ENCODE measurements around the gene BMPER. TPM values are rescaled to one million over a fixed set of nuclear protein-coding genes. Genes with fewer than 3 reads are reported as not detected.

BMPER gene
- total RNA-seq, 4 donors from 2014 or later, result 0.27 to 0.53 (median 0.34) TPM

DNA sequence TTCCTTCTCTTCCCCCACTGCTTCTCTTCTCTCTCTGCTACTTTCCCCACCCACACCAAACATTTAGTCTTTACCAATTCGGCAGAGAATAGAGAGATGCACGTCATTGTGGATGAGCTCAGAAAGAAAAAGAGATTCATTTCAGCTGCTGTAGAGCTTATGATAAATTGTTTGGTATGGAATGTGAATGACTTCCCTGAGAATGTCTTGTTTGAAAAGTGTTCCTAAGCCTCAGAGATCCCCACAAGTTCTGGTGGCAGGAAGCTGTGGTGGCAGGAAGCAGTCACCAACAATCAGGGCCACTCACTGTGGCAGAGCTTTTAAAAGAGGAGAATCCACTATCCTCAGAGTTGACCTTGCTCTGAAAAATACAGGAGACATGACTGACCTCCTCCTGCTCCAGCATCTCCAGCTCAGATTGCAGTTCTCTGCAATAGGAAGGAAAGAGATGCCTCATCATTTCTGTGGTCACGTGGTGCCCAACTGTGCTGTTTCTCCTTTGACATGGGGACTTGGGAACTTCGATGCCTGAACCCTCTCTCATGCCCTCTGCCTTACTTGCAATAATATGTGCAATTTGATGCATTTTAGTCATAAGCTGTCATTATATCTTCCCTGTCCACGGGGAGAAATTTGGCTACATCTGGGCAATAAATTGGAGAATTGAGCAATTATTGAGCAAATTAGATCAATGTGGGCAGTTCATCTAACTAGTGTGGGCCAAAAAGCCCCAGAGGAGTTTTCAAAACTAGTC is 76.5 kb downstream of the BMPER start:
- TF ChIP-seq POLR2A (IDR thresholded peaks at IDR 0.05), result no peak
- DNase-seq (ENCODE audit: low spot score in 2 of 2), result no peak
- intact Hi-C loops (cut with DNase I; ENCODE audit: low total_unique reads), result no loop called here
- WGBS, 2 donors, result 55 to 72% methylated on average over 5 of the region's 5 CpGs
- no peak overlapping the region for H3K4me3 ChIP-seq (ENCODE audit: low read depth, poor library complexity, severe bottlenecking)

- intact Hi-C loops (cut with DNase I; ENCODE audit: low total_unique reads), result no loop called here
- H3K4me3 ChIP-seq (ENCODE audit: low read depth, poor library complexity, severe bottlenecking), result no peak overlapping the region
- TF ChIP-seq, protein P1, sequence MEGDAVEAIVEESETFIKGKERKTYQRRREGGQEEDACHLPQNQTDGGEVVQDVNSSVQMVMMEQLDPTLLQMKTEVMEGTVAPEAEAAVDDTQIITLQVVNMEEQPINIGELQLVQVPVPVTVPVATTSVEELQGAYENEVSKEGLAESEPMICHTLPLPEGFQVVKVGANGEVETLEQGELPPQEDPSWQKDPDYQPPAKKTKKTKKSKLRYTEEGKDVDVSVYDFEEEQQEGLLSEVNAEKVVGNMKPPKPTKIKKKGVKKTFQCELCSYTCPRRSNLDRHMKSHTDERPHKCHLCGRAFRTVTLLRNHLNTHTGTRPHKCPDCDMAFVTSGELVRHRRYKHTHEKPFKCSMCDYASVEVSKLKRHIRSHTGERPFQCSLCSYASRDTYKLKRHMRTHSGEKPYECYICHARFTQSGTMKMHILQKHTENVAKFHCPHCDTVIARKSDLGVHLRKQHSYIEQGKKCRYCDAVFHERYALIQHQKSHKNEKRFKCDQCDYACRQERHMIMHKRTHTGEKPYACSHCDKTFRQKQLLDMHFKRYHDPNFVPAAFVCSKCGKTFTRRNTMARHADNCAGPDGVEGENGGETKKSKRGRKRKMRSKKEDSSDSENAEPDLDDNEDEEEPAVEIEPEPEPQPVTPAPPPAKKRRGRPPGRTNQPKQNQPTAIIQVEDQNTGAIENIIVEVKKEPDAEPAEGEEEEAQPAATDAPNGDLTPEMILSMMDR (IDR thresholded peaks at IDR 0.05), result no peak
- no peak for TF ChIP-seq POLR2A (IDR thresholded peaks at IDR 0.05)
- WGBS, 2 donors, result 42 to 65% methylated on average over 2 of the region's 2 CpGs
- no peak for DNase-seq (ENCODE audit: low spot score in 2 of 2)
These were observed 77.1 kb downstream of the BMPER start for GRCh38 chr7:33982425-33982786.

DNA sequence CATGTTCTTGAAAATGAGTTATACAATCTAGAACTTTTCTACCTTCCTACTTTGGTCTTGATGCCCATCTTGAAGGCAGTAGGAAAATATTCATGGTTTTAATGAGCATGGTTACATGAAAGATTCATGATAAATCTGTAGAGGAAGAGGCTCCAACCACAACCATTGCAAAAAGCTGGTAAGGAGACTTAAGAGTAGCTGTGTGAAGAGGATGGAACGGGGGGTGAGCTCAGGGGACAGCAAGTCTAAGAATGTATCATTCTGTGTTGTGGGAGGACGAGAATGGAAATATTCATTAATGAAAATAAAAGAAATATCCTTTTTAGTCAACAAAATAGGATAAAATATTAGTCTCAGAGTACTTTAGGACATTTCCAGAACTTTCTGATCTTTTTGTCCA is 81.1 kb downstream of the BMPER start:
- intact Hi-C loops (cut with DNase I; ENCODE audit: low total_unique reads), result no loop called here
- DNase-seq (ENCODE audit: low spot score in 2 of 2), result no peak
- TF ChIP-seq, protein P1 (IDR thresholded peaks at IDR 0.05), result no peak
- TF ChIP-seq POLR2A (IDR thresholded peaks at IDR 0.05), result no peak
- H3K4me3 ChIP-seq (ENCODE audit: low read depth, poor library complexity, severe bottlenecking), result no peak overlapping the region
- 79 to 81% methylated on average over 2 of the region's 2 CpGs for WGBS, 2 donors

GRCh38 chr7:33986951-33987947 is 81.9 kb downstream of the BMPER start:
- WGBS, 2 donors, result 43 to 48% methylated on average over 9 of the region's 9 CpGs
- TF ChIP-seq POLR2A (IDR thresholded peaks at IDR 0.05), result no peak
- TF ChIP-seq, protein P1 (IDR thresholded peaks at IDR 0.05), result no peak
- DNase-seq (ENCODE audit: low spot score in 2 of 2), result peak in 1 of 2 donors; percentile 23
- intact Hi-C loops (cut with DNase I; ENCODE audit: low total_unique reads), result no loop called here
- H3K4me3 ChIP-seq (ENCODE audit: low read depth, poor library complexity, severe bottlenecking), result no peak overlapping the region

- 94% methylated on average over 1 of the region's 1 CpG for WGBS, 2 donors
- intact Hi-C loops (cut with DNase I; ENCODE audit: low total_unique reads), result no loop called here
- TF ChIP-seq POLR2A (IDR thresholded peaks at IDR 0.05), result no peak
- TF ChIP-seq, protein P1 (IDR thresholded peaks at IDR 0.05), result no peak
- no peak for DNase-seq (ENCODE audit: low spot score in 2 of 2)
- no peak overlapping the region for H3K4me3 ChIP-seq (ENCODE audit: low read depth, poor library complexity, severe bottlenecking)
These were observed 91.6 kb downstream of the BMPER start for GRCh38 chr7:33996899-33997298.

- WGBS, 2 donors, result 86 to 88% methylated on average over 6 of the region's 6 CpGs
- intact Hi-C loops (cut with DNase I; ENCODE audit: low total_unique reads), result no loop called here
- H3K4me3 ChIP-seq (ENCODE audit: low read depth, poor library complexity, severe bottlenecking), result no peak overlapping the region
- TF ChIP-seq, protein P1 (IDR thresholded peaks at IDR 0.05), result no peak
- TF ChIP-seq POLR2A (IDR thresholded peaks at IDR 0.05), result no peak
- DNase-seq (ENCODE audit: low spot score in 2 of 2), result no peak
These were observed 93.1 kb downstream of the BMPER start for GRCh38 chr7:33998476-33998875.

Data from lower leg skin (tissue), 4 donors.